Measurements from ENCODE around the gene DCN. TPM values are rescaled to one million over a fixed set of nuclear protein-coding genes. Genes with fewer than 3 reads are reported as not detected.

Gene DCN
- total and polyA plus RNA-seq, 2 donors (not counting 3 experiments of a cell fraction or from before 2014, with no cell fraction given): 0.42 to 0.43 TPM

DNA sequence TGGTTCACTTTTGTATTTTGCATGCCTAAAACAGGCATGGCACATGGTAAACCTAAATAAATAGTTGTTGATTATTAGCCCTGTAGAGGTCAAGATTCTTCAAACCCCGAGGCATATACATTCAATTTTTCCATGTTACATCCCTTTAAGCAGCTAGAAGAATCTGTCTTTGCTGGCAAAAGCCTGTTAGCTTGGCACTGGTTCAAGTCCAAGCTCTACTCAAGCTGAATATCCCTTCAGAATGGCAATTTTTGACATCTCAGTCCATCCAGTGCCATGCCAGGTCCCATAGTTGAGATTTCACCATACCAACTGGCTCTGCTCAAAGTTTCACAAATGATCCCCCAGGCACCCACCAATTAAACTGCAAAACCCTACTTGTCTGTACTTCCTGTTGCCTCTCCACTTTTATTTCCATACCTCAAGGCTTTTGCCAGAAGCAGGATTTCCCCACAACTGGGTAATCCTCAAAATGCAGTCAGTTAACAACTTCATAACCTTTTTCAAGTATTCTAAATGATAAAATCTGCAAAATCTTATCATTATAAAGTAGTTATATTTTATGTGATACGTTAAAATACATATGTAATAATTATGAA, 9.0 kb upstream of the DCN start:
- FAIRE-seq: no peak
- Histone ChIP-seq H3K9ac (replicated peaks; ENCODE audit: extremely low read depth, insufficient read depth, low read length) (no peak overlapping the region), H3K27ac (ENCODE audit: insufficient read depth, low read depth, low read length) (no peak overlapping the region), H3K36me3 (ENCODE audit: control insufficient read depth in 2 of 2, extremely low read depth in 1 of 2, insufficient read depth in 2 of 2, low read length in 2 of 2) (no peaks in the 10 kb centered on the region), H3K4me3 (replicated peaks in 1 of 3; ENCODE audit: insufficient read depth in 1 of 3, low read depth in 1 of 3, low read length in 3 of 3) (no peak overlapping the region), H3K27me3 (ENCODE audit: control insufficient read depth in 2 of 2, insufficient read depth in 2 of 2, low read length in 2 of 2) (no peaks in the 10 kb centered on the region), H4K20me1 (replicated peaks; ENCODE audit: control insufficient read depth, extremely low read depth, insufficient read depth, low read length) (no peaks in the 10 kb centered on the region), H3K9me3 (replicated peaks; ENCODE audit: control insufficient read depth, insufficient read depth, low read length) (no peaks in the 10 kb centered on the region), H3K79me2 (ENCODE audit: control insufficient read depth, insufficient read depth, low read length) (no peaks in the 10 kb centered on the region), H3K4me2 (ENCODE audit: insufficient read depth, low read length) (no peak overlapping the region), H3K4me1 (ENCODE audit: control insufficient read depth, extremely low read depth, insufficient read depth, low read length) (no peaks in the 10 kb centered on the region), H2AFZ (ENCODE audit: low read depth, low read length) (no peak overlapping the region), H3K9me1 (replicated peaks; ENCODE audit: control insufficient read depth, extremely low read depth, insufficient read depth, low read length) (no peaks in the 10 kb centered on the region)
- no peak for DNase-seq (ENCODE audit: low read depth, low spot score)
- TF ChIP-seq EZH2 (IDR thresholded peaks at IDR 0.05; ENCODE audit: borderline replicate concordance, low read depth, low read length, severe bottlenecking) (no peak), MYC (IDR thresholded peaks at IDR 0.05; ENCODE audit: low read depth, low read length) (no peak), POLR2AphosphoS5 (IDR thresholded peaks at IDR 0.05; ENCODE audit: insufficient read depth, low read depth, low read length) (no peak), GATA2 (IDR thresholded peaks at IDR 0.05; ENCODE audit: insufficient read depth, insufficient read length, low read depth, low read length) (no peak), FOS (IDR thresholded peaks at IDR 0.05; ENCODE audit: borderline replicate concordance, insufficient read depth, low read length) (no peak), POLR2A (IDR thresholded peaks at IDR 0.05; ENCODE audit: low read depth, low read length) (no peak), JUN (IDR thresholded peaks at IDR 0.05; ENCODE audit: borderline replicate concordance, insufficient read depth, insufficient read length, low read depth) (no peak), MAX (IDR thresholded peaks at IDR 0.05; ENCODE audit: insufficient read depth, insufficient read length) (no peak)
- TF ChIP-seq, protein P1, sequence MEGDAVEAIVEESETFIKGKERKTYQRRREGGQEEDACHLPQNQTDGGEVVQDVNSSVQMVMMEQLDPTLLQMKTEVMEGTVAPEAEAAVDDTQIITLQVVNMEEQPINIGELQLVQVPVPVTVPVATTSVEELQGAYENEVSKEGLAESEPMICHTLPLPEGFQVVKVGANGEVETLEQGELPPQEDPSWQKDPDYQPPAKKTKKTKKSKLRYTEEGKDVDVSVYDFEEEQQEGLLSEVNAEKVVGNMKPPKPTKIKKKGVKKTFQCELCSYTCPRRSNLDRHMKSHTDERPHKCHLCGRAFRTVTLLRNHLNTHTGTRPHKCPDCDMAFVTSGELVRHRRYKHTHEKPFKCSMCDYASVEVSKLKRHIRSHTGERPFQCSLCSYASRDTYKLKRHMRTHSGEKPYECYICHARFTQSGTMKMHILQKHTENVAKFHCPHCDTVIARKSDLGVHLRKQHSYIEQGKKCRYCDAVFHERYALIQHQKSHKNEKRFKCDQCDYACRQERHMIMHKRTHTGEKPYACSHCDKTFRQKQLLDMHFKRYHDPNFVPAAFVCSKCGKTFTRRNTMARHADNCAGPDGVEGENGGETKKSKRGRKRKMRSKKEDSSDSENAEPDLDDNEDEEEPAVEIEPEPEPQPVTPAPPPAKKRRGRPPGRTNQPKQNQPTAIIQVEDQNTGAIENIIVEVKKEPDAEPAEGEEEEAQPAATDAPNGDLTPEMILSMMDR (IDR thresholded peaks at IDR 0.05; ENCODE audit: extremely low read depth in 1 of 2, insufficient read depth in 1 of 2, low read depth in 1 of 2, low read length in 2 of 2): no peak
- CTCF ChIA-PET: interaction anchor here (1.3 kb wide), 1 partner anchor 10 kb away, joined by 5 read pairs; no protein-coding TSS in a partner anchor
- POLR2A ChIA-PET: no interaction called here
- no TSS peak for BruUV-seq (replicated peaks)
- dilution Hi-C loops (cut with MboI; ENCODE audit: extremely low pct_ligation_motif_present, low sequenced_read_pairs) (no loop called here), intact Hi-C loops (cut with micrococcal nuclease) (no loop called here)
